Spinal cord (tissue), 10 donors: ENCODE measurements around the gene IDH3G. TPM values are rescaled to one million over a fixed set of nuclear protein-coding genes. Genes with fewer than 3 reads are reported as not detected.

Experiments
- DNase-seq, 6 donors: peaks; one replicate each; pipeline versions ENCODE4 v3.0.0 to v3.0.0-alpha.2; 2013 to 2015; ENCODE audit warnings: low spot score in 6 of 6, low read depth in 4 of 6
- H3K27ac ChIP-seq: one replicate; pipeline ENCODE4 v1.5.1; 2013; ENCODE audit warnings: low read depth, low read length, control low read depth
- H3K27me3 ChIP-seq: one replicate; pipeline ENCODE4 v1.6.1; 2013; ENCODE audit warnings: low read length; ENCODE audit not compliant: control insufficient read depth, insufficient read depth
- H3K36me3 ChIP-seq: one replicate; pipeline ENCODE4 v1.6.1; 2013; ENCODE audit warnings: low read length; ENCODE audit not compliant: control insufficient read depth, insufficient read depth
- H3K4me1 ChIP-seq: one replicate; pipeline ENCODE4 v1.6.1; 2013; ENCODE audit warnings: low read length; ENCODE audit not compliant: control insufficient read depth, insufficient read depth
- H3K4me3 ChIP-seq: one replicate; pipeline ENCODE4 v1.5.1; 2013; ENCODE audit warnings: low read depth, low read length, control low read depth
- H3K9me3 ChIP-seq: one replicate; pipeline ENCODE4 v1.6.1; 2013; ENCODE audit warnings: low read length; ENCODE audit not compliant: control insufficient read depth, insufficient read depth
- WGBS: methylation state at CpG from one replicate; pipeline ENCODE4 v1.1.5; 2013; ENCODE audit warnings: missing lambda C conversion rate; ENCODE audit not compliant: insufficient coverage; 5-methylcytosine and 5-hydroxymethylcytosine counted together
- polyA plus RNA-seq, 2 donors: library from polyadenylated mRNA; unstranded; fragments of 120-200 nt; gene quantifications; one replicate each; pipeline ENCODE4 v1.2.1, GENCODE V29; 2013; ENCODE audit not compliant: insufficient read length in 2 of 2
- total RNA-seq, 2 donors: library from RNA; depleted of rRNA in 1 of 2; stranded (reverse); fragments of 120-200 nt in 1 of 2; fragments of >200 nt in 1 of 2; gene quantifications; one replicate each; pipeline versions ENCODE4 v1.2.3 to v1.2.4, GENCODE V29; 2013 to 2014
- donor health status: healthy.

IDH3G gene
- total and polyA plus RNA-seq, 4 donors = 36.3 to 138 (median 90.4) TPM

GRCh38 chrX:153738056-153738605 lies 56.0 kb downstream of the IDH3G start:
- WGBS = 88% methylated on average over 21 of the region's 27 CpGs
- Histone ChIP-seq H3K9me3 (no peaks in the 10 kb centered on the region), H3K4me3 (no peak overlapping the region), H3K4me1 (peaks cover 5% of the 10 kb centered on the region), H3K27me3 (no peaks in the 10 kb centered on the region), H3K27ac (no peak overlapping the region), H3K36me3 (peaks cover 49% of the 10 kb centered on the region)
- no peak for DNase-seq

GRCh38 chrX:153736871-153737441 lies 57.2 kb downstream of the IDH3G start:
- Histone ChIP-seq H3K27me3 (no peaks in the 10 kb centered on the region), H3K27ac (no peak overlapping the region), H3K9me3 (no peaks in the 10 kb centered on the region), H3K4me1 (peaks cover 5% of the 10 kb centered on the region), H3K4me3 (no peak overlapping the region), H3K36me3 (peaks cover 53% of the 10 kb centered on the region)
- peak in 1 of 6 donors; percentile 17 for DNase-seq
- WGBS = 73% methylated on average over 12 of the region's 15 CpGs

GRCh38 chrX:153736071-153736820 lies 57.9 kb downstream of the IDH3G start:
- 78% methylated on average over 29 of the region's 30 CpGs for WGBS
- H3K9me3 ChIP-seq = no peaks in the 10 kb centered on the region
- no peak overlapping the region for H3K4me3 ChIP-seq
- H3K4me1 ChIP-seq = peaks cover 5% of the 10 kb centered on the region
- DNase-seq = no peak
- H3K27me3 ChIP-seq = no peaks in the 10 kb centered on the region
- H3K36me3 ChIP-seq = peaks cover 49% of the 10 kb centered on the region
- no peak overlapping the region for H3K27ac ChIP-seq

Other genes starting within 250 kb of the IDH3G start
- gene CCNQ, start 195.2 kb downstream of the IDH3G start, total RNA-seq = 10 to 100 TPM; 14.8 to 19.8 TPM
- 10 to 100 TPM; 28.7 to 29.3 TPM for gene CCNQ, start 195.2 kb downstream of the IDH3G start, polyA plus RNA-seq
- gene DUSP9, start 147.2 kb downstream of the IDH3G start, total RNA-seq = under 1 TPM; 0.55 to 0.79 TPM
- 1 to 10 TPM; 2.1 to 3.1 TPM for gene DUSP9, start 147.2 kb downstream of the IDH3G start, polyA plus RNA-seq
- gene PNCK, start 120.6 kb downstream of the IDH3G start, total RNA-seq = 10 to 100 TPM; 24.2 to 38.6 TPM
- gene PNCK, start 120.6 kb downstream of the IDH3G start, polyA plus RNA-seq = 100 to 1,000 TPM; 131 to 142 TPM
- gene SLC6A8, start 106.4 kb downstream of the IDH3G start, total RNA-seq = 10 to 100 TPM; 22.3 to 22.5 TPM
- 10 to 100 TPM; 72.5 to 77.0 TPM for gene SLC6A8, start 106.4 kb downstream of the IDH3G start, polyA plus RNA-seq
- 100 to 1,000 TPM; 106 to 121 TPM for gene BCAP31, start 70.0 kb downstream of the IDH3G start, total RNA-seq
- gene BCAP31, start 70.0 kb downstream of the IDH3G start, polyA plus RNA-seq = 100 to 1,000 TPM; 166 to 173 TPM
- 1 to 10 TPM; 4.1 to 7.7 TPM for gene ABCD1, start 69.5 kb downstream of the IDH3G start, total RNA-seq
- 10 to 100 TPM in 1 of 2 donors, 1 to 10 TPM in 1; 9.4 to 10.6 TPM for gene ABCD1, start 69.5 kb downstream of the IDH3G start, polyA plus RNA-seq
- gene PLXNB3, start 30.1 kb downstream of the IDH3G start, total RNA-seq = 10 to 100 TPM; 14.6 to 21.7 TPM
- 100 to 1,000 TPM; 132 to 136 TPM for gene PLXNB3, start 30.1 kb downstream of the IDH3G start, polyA plus RNA-seq
- 1 to 10 TPM; 1.2 to 1.3 TPM for gene SRPK3, start 13.3 kb downstream of the IDH3G start, total RNA-seq
- 10 to 100 TPM in 1 of 2 donors, 1 to 10 TPM in 1; 7.5 to 10.6 TPM for gene SRPK3, start 13.3 kb downstream of the IDH3G start, polyA plus RNA-seq
- gene SSR4, start 293 bp upstream of the IDH3G start, total RNA-seq = 100 to 1,000 TPM in 1 of 2 donors, 10 to 100 TPM in 1; 95.5 to 317 TPM
- gene SSR4, start 293 bp upstream of the IDH3G start, polyA plus RNA-seq = 100 to 1,000 TPM; 166 to 186 TPM
- gene PDZD4, start 36.2 kb upstream of the IDH3G start, total RNA-seq = 10 to 100 TPM; 49.2 to 57.0 TPM
- gene PDZD4, start 36.2 kb upstream of the IDH3G start, polyA plus RNA-seq = 100 to 1,000 TPM; 228 to 243 TPM
- 10 to 100 TPM; 26.3 to 93.3 TPM for gene L1CAM, start 91.8 kb upstream of the IDH3G start, total RNA-seq
- gene L1CAM, start 91.8 kb upstream of the IDH3G start, polyA plus RNA-seq = 100 to 1,000 TPM; 165 to 179 TPM
- gene AVPR2, start 110.3 kb upstream of the IDH3G start, total RNA-seq = under 1 TPM in 1 of 2 donors, not detected in 1; 0.11 TPM
- gene AVPR2, start 110.3 kb upstream of the IDH3G start, polyA plus RNA-seq = under 1 TPM; 0.21 to 0.24 TPM
- gene ARHGAP4, start 131.9 kb upstream of the IDH3G start, total RNA-seq = 10 to 100 TPM; 14.9 to 20.4 TPM
- gene ARHGAP4, start 131.9 kb upstream of the IDH3G start, polyA plus RNA-seq = 10 to 100 TPM; 26.0 to 26.5 TPM
- gene NAA10, start 140.7 kb upstream of the IDH3G start, total RNA-seq = 10 to 100 TPM; 26.9 to 60.0 TPM
- gene NAA10, start 140.7 kb upstream of the IDH3G start, polyA plus RNA-seq = 100 to 1,000 TPM; 106 to 115 TPM
- 10 to 100 TPM in 1 of 2 donors, 1 to 10 TPM in 1; 7.0 to 10.4 TPM for gene RENBP, start 150.3 kb upstream of the IDH3G start, total RNA-seq
- 10 to 100 TPM; 10.2 to 11.6 TPM for gene RENBP, start 150.3 kb upstream of the IDH3G start, polyA plus RNA-seq
- gene HCFC1, start 177.4 kb upstream of the IDH3G start, total RNA-seq = 10 to 100 TPM; 13.1 to 24.0 TPM
- 10 to 100 TPM; 47.7 to 56.3 TPM for gene HCFC1, start 177.4 kb upstream of the IDH3G start, polyA plus RNA-seq
- gene TMEM187, start 178.4 kb upstream of the IDH3G start, total RNA-seq = 1 to 10 TPM; 2.0 to 9.0 TPM
- 1 to 10 TPM; 6.8 to 8.9 TPM for gene TMEM187, start 178.4 kb upstream of the IDH3G start, polyA plus RNA-seq
- 10 to 100 TPM; 10.2 to 28.9 TPM for gene IRAK1, start 225.5 kb upstream of the IDH3G start, total RNA-seq
- gene IRAK1, start 225.5 kb upstream of the IDH3G start, polyA plus RNA-seq = 10 to 100 TPM; 65.0 to 68.4 TPM